Activated CD4-positive, alpha-beta memory T cell treated with anti-CD3 and anti-CD28 coated beads, Interleukin-2, amount 10 ng/mL, durations not matched to agents 7 days and 5 days (primary cell): ENCODE results near the gene FAN1. TPM values are rescaled to one million over a fixed set of nuclear protein-coding genes. Genes with fewer than 3 reads are reported as not detected.
A peak's percentile ranks its signal among the peaks of the same experiment; 100 is the strongest.

Experiments used
- CTCF ChIA-PET: fragments of 350-600 bp; sonication (Branson Sonifier 250); formaldehyde crosslinking; loops from one replicate; lab custom pipeline; 2021; ENCODE audit warnings: antibody characterized with exemption, inconsistent platforms; lab: Charles Lee
- POLR2A ChIA-PET: fragments of 350-600 bp; sonication (Branson Sonifier 250); formaldehyde crosslinking; loops from one replicate; lab custom pipeline; 2021; ENCODE audit warnings: antibody characterized with exemption; lab: Charles Lee
- DNase-seq: peaks from one replicate; pipeline ENCODE4 v3.0.0-alpha.2; 2020
- H3K27ac Mint-ChIP-seq: one replicate; pipeline ENCODE4 v1.8.0; 2021; ENCODE audit warnings: mild to moderate bottlenecking, mixed read lengths
- H3K27me3 Mint-ChIP-seq: one replicate; pipeline ENCODE4 v1.8.0; 2021; ENCODE audit warnings: mixed read lengths
- H3K36me3 Mint-ChIP-seq: one replicate; pipeline ENCODE4 v1.8.0; 2021; ENCODE audit warnings: low read depth, mixed read lengths
- H3K4me1 Mint-ChIP-seq: one replicate; pipeline ENCODE4 v1.8.0; 2021; ENCODE audit warnings: mixed read lengths
- H3K4me3 Mint-ChIP-seq: one replicate; pipeline ENCODE4 v1.8.0; 2021; ENCODE audit warnings: mild to moderate bottlenecking, mixed read lengths
- H3K9me3 Mint-ChIP-seq: one replicate; pipeline ENCODE4 v1.8.0; 2021; ENCODE audit warnings: mixed read lengths
- total RNA-seq, 2 experiments: library from RNA; stranded (reverse); gene quantifications; one replicate each; pipeline ENCODE4 v1.2.3, GENCODE V29; 2021

FAN1 gene
- total RNA-seq, 2 experiments from 2014 or later: 10.1 to 10.4 TPM

DNA sequence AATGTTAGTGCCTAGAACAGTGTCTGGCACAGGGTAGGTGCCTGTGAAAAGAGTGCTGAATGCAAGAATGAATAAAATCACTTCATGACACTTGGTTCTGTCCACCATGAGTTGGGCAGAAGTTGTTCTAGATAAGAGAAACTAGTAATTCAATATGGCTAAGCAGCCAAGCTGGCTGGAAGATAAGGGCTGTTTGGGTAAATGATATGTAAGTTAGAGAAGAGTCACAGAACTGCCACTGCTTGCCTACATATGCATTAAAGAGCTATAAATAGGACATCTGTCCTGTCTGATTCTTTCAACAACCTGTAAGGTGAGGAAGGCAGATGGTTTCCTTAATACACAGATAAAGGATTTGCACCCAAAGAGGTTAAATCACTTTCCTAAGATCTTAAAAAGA is 74.6 kb downstream of the FAN1 start:
- ChIA-PET POLR2A (no interaction called here), CTCF (no interaction called here)
- Mint-ChIP-seq H3K27ac (no peak overlapping the region), H3K36me3 (peaks cover 48% of the 10 kb centered on the region), H3K4me1 (peaks cover 16% of the 10 kb centered on the region), H3K27me3 (no peaks in the 10 kb centered on the region), H3K9me3 (no peaks in the 10 kb centered on the region), H3K4me3 (no peak overlapping the region)
- no peak for DNase-seq

GRCh38 chr15:30979457-30979856 is 75.7 kb downstream of the FAN1 start:
- H3K27ac Mint-ChIP-seq: peak overlapping the region; percentile 2
- peaks cover 16% of the 10 kb centered on the region for H3K4me1 Mint-ChIP-seq
- POLR2A ChIA-PET: interaction anchor here (1.1 to 2.7 kb wide), 2 partner anchors 10 to 11 kb away, joined by 4 to 6 read pairs; partner anchors contain the start of gene MTMR10
- CTCF ChIA-PET: interaction anchor here (0.7 to 1.6 kb wide), 3 partner anchors 12 to 150 kb away, joined by 3 to 5 read pairs (median 3); no protein-coding TSS in a partner anchor
- H3K4me3 Mint-ChIP-seq: no peak overlapping the region
- no peaks in the 10 kb centered on the region for H3K27me3 Mint-ChIP-seq
- no peaks in the 10 kb centered on the region for H3K9me3 Mint-ChIP-seq
- H3K36me3 Mint-ChIP-seq: peaks cover 43% of the 10 kb centered on the region
- DNase-seq: no peak

DNA sequence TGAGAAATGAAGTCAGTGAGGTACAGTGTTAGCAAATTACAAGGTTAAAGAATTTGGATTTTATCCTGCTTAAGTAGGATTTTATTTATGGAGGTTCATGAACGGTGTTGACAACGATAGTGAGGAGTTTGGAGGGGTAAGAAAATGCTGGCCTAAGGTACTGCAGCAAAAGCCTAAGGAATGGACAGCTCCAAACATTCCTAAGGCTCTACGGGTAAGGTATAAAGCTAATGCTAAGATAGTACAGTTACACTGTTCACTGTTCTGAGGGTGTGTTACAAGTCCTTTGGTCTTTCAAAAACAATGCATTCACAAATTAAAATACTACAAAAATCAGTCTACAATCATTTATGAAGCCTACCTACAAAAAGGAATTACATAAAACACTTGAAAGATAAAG is 80.4 kb downstream of the FAN1 start:
- no peak for DNase-seq
- H3K4me1 Mint-ChIP-seq: peaks cover 32% of the 10 kb centered on the region
- ChIA-PET POLR2A (no interaction called here), CTCF (no interaction called here)
- no peaks in the 10 kb centered on the region for H3K9me3 Mint-ChIP-seq
- H3K27me3 Mint-ChIP-seq: no peaks in the 10 kb centered on the region
- H3K27ac Mint-ChIP-seq: no peak overlapping the region
- H3K4me3 Mint-ChIP-seq: no peak overlapping the region
- H3K36me3 Mint-ChIP-seq: peaks cover 53% of the 10 kb centered on the region

DNA sequence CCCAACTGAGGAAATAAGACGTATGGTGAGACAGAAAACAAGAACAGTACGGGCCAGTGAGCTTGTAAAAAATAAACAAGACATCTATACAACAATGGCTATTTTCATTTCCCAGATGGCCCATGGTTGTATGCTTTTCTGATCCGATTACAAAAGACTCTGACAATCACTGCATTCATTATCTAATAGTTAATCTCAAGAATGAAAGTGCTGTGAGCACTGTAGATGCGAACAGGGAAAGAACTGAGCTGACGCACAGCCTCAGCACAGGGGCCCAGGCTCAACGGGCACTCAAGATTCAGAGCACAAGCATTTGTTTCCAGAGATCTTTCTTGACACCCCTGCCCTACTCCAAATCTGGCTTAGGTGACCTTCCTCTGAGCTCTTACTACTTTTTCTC is 80.8 kb downstream of the FAN1 start:
- H3K4me3 Mint-ChIP-seq: no peak overlapping the region
- no peak overlapping the region for H3K27ac Mint-ChIP-seq
- no peak for DNase-seq
- H3K4me1 Mint-ChIP-seq: peaks cover 29% of the 10 kb centered on the region
- H3K36me3 Mint-ChIP-seq: peaks cover 50% of the 10 kb centered on the region
- no peaks in the 10 kb centered on the region for H3K27me3 Mint-ChIP-seq
- no peaks in the 10 kb centered on the region for H3K9me3 Mint-ChIP-seq
- CTCF ChIA-PET: no interaction called here
- POLR2A ChIA-PET: no interaction called here

GRCh38 chr15:30985081-30985531 is 81.4 kb downstream of the FAN1 start:
- Mint-ChIP-seq H3K27me3 (no peaks in the 10 kb centered on the region), H3K36me3 (peaks cover 48% of the 10 kb centered on the region), H3K9me3 (no peaks in the 10 kb centered on the region), H3K4me1 (peaks cover 28% of the 10 kb centered on the region), H3K4me3 (no peak overlapping the region), H3K27ac (no peak overlapping the region)
- CTCF ChIA-PET: no interaction called here
- no peak for DNase-seq
- POLR2A ChIA-PET: no interaction called here

GRCh38 chr15:30990036-30990435 is 86.3 kb downstream of the FAN1 start:
- Mint-ChIP-seq H3K27me3 (peaks cover 4% of the 10 kb centered on the region), H3K9me3 (no peaks in the 10 kb centered on the region), H3K36me3 (peaks cover 20% of the 10 kb centered on the region), H3K27ac (no peak overlapping the region), H3K4me3 (peak overlapping the region; percentile 96), H3K4me1 (peaks cover 35% of the 10 kb centered on the region)
- DNase-seq: no peak
- ChIA-PET POLR2A (interaction anchor here (1.0 to 2.0 kb wide), 5 partner anchors 10 to 273 kb away, joined by 3 to 7 read pairs (median 4); no protein-coding TSS in a partner anchor), CTCF (interaction anchor here (1.1 to 1.5 kb wide), 2 partner anchors 8 to 16 kb away, joined by 3 to 4 read pairs; no protein-coding TSS in a partner anchor)

DNA sequence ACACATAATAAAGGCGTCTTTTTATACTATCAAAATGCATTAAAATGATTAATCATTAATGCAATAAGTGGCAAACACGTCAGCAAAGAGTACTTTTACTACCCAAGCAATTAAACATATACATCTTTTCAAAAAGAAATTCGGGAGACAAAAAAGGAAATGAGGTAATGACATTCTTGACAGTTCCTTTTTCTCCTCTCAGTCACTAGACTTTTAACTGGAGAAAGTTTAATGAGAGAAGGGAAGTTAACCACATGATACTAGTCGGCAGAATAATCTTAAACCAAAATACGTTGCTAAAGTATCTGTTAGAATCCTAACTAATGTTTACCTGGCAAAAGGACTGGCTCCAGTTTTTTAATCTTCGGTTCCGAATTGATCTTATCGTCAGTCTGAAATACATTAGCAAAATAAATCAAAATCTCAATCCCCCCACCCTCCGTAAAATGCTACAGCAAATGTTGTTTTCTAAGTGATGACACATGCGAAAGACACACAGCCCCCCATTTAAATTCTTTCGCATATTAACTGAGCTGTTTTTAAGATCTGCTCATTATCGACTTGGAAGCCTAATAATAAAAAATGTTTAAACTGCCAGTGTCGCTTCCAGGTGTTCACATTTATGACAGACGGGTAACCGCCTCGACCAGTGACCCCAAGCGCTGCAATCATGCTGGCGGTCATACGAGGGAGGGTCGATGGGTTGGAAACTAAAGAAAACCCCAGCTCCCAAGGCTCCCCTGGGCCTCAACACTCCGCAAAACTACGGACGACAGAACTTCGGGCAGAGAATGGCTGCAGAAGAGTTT is 86.9 kb downstream of the FAN1 start:
- Mint-ChIP-seq H3K9me3 (no peaks in the 10 kb centered on the region), H3K27me3 (peaks cover 6% of the 10 kb centered on the region), H3K36me3 (peaks cover 16% of the 10 kb centered on the region), H3K27ac (peak overlapping the region; percentile 88), H3K4me1 (peaks cover 32% of the 10 kb centered on the region), H3K4me3 (peak overlapping the region; percentile 96)
- CTCF ChIA-PET: interaction anchor here (1.1 to 1.8 kb wide), 4 partner anchors 8 to 498 kb away, joined by 3 to 4 read pairs (median 4); no protein-coding TSS in a partner anchor
- DNase-seq: no peak
- POLR2A ChIA-PET: interaction anchor here (0.9 to 2.0 kb wide), 16 partner anchors 8 to 374 kb away, joined by 3 to 26 read pairs (median 3); no protein-coding TSS in a partner anchor

DNA sequence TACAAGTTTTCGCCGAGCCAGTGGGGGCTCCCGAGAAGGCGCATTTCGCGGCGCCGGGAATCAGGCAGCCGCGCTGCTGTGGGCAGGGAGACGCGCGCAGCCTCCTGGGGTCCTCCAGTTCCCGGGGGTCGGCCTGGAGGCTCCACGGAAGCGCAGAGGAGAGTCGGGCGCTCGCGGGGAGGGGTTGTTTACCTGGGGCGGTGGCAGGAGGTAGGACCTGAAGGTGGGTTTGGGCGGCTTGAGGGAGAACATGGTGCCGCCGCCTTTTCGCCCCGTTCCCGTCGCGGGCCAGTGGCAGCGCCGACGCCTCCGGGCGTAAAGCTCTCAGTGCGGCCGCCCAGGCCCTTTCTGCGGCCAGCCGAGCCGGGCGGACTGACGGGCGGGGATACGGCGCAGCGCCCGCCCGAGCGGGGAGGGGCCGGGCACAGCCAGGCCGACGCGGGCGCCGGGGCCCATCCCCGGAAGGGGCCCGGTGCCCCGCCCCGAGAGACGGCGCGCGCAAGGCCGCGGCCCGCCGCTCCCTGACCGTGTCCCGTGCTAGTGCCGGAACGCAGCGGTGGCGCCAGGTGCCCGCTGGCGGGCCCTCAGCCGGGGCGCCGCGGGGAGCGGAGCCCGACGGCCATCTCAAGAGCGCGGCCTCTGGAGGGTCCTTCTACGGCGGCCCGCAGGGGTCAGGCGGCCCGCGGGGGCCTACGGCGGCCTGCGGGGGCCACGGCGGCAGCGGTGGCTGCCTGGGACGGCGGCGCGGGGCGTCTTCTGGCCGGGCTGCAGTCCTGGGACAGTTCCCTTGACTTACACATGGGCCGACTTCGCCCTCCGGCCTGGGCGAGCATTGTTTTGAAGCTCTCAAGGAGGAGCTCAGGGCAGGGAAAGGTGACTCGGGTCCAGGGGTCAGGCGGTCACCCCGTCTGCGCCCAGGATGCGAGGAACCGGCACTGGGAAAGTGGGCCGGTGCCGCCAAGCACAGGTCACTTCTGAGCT is 87.8 kb downstream of the FAN1 start, which contains the start of gene MTMR10:
MTMR10 (minus strand) TSS at position 374 of the 981 bp plus-strand sequence; CDS start at position 252, 122 bp downstream.
- H3K27ac Mint-ChIP-seq: peak within 1 kb of the TSS; percentile 88
- peak within 1 kb of the TSS; percentile 96 for H3K4me3 Mint-ChIP-seq
- POLR2A ChIA-PET: interaction anchor here (0.7 to 2.0 kb wide), 20 partner anchors 9 to 373 kb away, joined by 3 to 26 read pairs (median 4); no protein-coding TSS in a partner anchor
- H3K9me3 Mint-ChIP-seq: no peaks in the 10 kb centered on the region
- peaks cover 16% of the 10 kb centered on the region for H3K36me3 Mint-ChIP-seq
- CTCF ChIA-PET: interaction anchor here (0.6 to 1.8 kb wide), 7 partner anchors 9 to 497 kb away, joined by 3 to 4 read pairs (median 4); no protein-coding TSS in a partner anchor
- peak; percentile 81 for DNase-seq
- peaks cover 9% of the 10 kb centered on the region for H3K27me3 Mint-ChIP-seq
- peaks cover 30% of the 10 kb centered on the region for H3K4me1 Mint-ChIP-seq

GRCh38 chr15:30992249-30992864 is 88.6 kb downstream of the FAN1 start:
- H3K4me1 Mint-ChIP-seq: peaks cover 30% of the 10 kb centered on the region
- ChIA-PET POLR2A (interaction anchor here (0.7 to 2.0 kb wide), 10 partner anchors 9 to 223 kb away, joined by 3 to 26 read pairs (median 5); no protein-coding TSS in a partner anchor), CTCF (interaction anchor here (0.6 to 1.8 kb wide), 4 partner anchors 13 to 496 kb away, joined by 3 to 4 read pairs (median 4); no protein-coding TSS in a partner anchor)
- H3K27me3 Mint-ChIP-seq: peaks cover 11% of the 10 kb centered on the region
- H3K9me3 Mint-ChIP-seq: no peaks in the 10 kb centered on the region
- peak overlapping the region; percentile 81 for H3K4me3 Mint-ChIP-seq
- H3K36me3 Mint-ChIP-seq: peaks cover 12% of the 10 kb centered on the region
- peak overlapping the region; percentile 68 for H3K27ac Mint-ChIP-seq
- no peak for DNase-seq
